Measurements from ENCODE around the gene KLHL10. TPM values are rescaled to one million over a fixed set of nuclear protein-coding genes. Genes with fewer than 3 reads are reported as not detected.

Gene KLHL10
- total and polyA plus RNA-seq, 9 of the 15 experiments (the other 6 are each of a cell fraction or from before 2014, with no cell fraction given): 0.06 to 0.56 (median 0.12) TPM; not detected in 5

DNA sequence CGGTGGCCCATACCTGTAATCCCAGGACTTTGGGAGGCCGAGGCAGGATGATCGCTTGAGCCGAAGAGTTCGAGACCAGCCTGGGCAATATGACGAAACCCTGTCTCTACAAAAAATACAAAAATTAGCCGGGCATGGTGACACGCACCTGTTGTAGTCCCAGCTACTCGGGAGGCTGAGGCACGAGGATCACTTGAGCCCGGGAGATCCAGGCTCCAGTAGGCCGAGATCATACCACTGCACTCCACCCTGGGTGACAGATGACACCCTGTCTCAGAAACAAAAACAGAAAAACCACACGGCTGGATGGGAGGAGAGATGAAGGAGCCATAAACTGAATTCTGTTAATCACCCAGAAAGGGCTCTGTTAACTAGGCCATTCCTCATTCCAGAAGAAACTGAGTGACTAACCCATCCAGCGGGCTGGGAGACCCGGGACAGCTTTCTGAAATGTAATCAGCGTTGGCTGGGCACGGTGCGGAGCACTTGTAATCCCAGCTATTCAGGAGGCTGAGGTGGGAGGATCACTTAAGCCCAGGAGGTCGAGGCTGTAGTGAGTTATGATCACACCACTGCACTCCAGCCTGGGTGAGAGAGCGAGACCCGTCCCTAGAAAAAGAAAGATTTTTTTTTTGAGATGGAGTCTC lies 952 bp upstream of the KLHL10 start (continued):
- TF ChIP-seq, protein P1, sequence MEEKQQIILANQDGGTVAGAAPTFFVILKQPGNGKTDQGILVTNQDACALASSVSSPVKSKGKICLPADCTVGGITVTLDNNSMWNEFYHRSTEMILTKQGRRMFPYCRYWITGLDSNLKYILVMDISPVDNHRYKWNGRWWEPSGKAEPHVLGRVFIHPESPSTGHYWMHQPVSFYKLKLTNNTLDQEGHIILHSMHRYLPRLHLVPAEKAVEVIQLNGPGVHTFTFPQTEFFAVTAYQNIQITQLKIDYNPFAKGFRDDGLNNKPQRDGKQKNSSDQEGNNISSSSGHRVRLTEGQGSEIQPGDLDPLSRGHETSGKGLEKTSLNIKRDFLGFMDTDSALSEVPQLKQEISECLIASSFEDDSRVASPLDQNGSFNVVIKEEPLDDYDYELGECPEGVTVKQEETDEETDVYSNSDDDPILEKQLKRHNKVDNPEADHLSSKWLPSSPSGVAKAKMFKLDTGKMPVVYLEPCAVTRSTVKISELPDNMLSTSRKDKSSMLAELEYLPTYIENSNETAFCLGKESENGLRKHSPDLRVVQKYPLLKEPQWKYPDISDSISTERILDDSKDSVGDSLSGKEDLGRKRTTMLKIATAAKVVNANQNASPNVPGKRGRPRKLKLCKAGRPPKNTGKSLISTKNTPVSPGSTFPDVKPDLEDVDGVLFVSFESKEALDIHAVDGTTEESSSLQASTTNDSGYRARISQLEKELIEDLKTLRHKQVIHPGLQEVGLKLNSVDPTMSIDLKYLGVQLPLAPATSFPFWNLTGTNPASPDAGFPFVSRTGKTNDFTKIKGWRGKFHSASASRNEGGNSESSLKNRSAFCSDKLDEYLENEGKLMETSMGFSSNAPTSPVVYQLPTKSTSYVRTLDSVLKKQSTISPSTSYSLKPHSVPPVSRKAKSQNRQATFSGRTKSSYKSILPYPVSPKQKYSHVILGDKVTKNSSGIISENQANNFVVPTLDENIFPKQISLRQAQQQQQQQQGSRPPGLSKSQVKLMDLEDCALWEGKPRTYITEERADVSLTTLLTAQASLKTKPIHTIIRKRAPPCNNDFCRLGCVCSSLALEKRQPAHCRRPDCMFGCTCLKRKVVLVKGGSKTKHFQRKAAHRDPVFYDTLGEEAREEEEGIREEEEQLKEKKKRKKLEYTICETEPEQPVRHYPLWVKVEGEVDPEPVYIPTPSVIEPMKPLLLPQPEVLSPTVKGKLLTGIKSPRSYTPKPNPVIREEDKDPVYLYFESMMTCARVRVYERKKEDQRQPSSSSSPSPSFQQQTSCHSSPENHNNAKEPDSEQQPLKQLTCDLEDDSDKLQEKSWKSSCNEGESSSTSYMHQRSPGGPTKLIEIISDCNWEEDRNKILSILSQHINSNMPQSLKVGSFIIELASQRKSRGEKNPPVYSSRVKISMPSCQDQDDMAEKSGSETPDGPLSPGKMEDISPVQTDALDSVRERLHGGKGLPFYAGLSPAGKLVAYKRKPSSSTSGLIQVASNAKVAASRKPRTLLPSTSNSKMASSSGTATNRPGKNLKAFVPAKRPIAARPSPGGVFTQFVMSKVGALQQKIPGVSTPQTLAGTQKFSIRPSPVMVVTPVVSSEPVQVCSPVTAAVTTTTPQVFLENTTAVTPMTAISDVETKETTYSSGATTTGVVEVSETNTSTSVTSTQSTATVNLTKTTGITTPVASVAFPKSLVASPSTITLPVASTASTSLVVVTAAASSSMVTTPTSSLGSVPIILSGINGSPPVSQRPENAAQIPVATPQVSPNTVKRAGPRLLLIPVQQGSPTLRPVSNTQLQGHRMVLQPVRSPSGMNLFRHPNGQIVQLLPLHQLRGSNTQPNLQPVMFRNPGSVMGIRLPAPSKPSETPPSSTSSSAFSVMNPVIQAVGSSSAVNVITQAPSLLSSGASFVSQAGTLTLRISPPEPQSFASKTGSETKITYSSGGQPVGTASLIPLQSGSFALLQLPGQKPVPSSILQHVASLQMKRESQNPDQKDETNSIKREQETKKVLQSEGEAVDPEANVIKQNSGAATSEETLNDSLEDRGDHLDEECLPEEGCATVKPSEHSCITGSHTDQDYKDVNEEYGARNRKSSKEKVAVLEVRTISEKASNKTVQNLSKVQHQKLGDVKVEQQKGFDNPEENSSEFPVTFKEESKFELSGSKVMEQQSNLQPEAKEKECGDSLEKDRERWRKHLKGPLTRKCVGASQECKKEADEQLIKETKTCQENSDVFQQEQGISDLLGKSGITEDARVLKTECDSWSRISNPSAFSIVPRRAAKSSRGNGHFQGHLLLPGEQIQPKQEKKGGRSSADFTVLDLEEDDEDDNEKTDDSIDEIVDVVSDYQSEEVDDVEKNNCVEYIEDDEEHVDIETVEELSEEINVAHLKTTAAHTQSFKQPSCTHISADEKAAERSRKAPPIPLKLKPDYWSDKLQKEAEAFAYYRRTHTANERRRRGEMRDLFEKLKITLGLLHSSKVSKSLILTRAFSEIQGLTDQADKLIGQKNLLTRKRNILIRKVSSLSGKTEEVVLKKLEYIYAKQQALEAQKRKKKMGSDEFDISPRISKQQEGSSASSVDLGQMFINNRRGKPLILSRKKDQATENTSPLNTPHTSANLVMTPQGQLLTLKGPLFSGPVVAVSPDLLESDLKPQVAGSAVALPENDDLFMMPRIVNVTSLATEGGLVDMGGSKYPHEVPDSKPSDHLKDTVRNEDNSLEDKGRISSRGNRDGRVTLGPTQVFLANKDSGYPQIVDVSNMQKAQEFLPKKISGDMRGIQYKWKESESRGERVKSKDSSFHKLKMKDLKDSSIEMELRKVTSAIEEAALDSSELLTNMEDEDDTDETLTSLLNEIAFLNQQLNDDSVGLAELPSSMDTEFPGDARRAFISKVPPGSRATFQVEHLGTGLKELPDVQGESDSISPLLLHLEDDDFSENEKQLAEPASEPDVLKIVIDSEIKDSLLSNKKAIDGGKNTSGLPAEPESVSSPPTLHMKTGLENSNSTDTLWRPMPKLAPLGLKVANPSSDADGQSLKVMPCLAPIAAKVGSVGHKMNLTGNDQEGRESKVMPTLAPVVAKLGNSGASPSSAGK (IDR thresholded peaks at IDR 0.05): peak; percentile 34; the same call in 1 of the 2 replicates

All from K562 (cell line).